Neural cell (in vitro differentiated cells): ENCODE data around the gene UNC5CL.

ENCODE experiments used
- CTCF ChIP-seq: fragments of 450-650 bp; IDR thresholded peaks from 2 replicates; pipeline ENCODE4 v1.5.1; 2014; ENCODE audit warnings: antibody characterized with exemption, mild to moderate bottlenecking, moderate library complexity; ENCODE audit not compliant: poor library complexity, severe bottlenecking
- POLR2AphosphoS5 ChIP-seq: IDR thresholded peaks from 2 replicates; pipeline ENCODE4 v1.6.1; 2012

DNA sequence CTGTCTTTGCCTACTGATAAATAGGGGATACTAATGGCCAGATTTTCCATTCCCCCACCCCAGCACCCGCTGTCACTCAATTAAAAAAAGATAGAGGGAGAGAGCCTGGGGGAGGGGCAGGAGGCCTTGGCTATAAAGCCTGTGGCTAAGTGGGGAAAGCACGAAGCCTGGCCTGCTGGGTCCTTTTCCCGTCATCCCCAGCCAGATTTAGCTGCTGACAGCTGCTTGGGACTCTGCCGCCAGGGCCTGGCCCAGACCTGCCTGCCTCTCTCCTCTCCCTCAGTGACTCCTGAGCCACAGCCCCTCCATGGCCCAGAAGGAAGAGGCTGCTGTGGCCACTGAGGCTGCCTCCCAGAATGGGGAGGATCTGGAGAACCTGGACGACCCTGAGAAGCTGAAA, 14.0 kb upstream of the UNC5CL start, which contains the start of gene APOBEC2:
- TF ChIP-seq CTCF (no peak), POLR2AphosphoS5 (no peak)
